Activated T-helper 9 cell treated with anti-CD3 and anti-CD28 coated beads, Interleukin-2, amount 50 U/mL, for 16 hours (primary cell): ENCODE measurements around the gene PHRF1.
A peak's percentile ranks its signal among the peaks of the same experiment; 100 is the strongest.

Source experiments
- DNase-seq: peaks from one replicate; pipeline ENCODE4 v3.0.0-alpha.2; 2020; ENCODE audit warnings: low read depth

Gene PHRF1, protein sequence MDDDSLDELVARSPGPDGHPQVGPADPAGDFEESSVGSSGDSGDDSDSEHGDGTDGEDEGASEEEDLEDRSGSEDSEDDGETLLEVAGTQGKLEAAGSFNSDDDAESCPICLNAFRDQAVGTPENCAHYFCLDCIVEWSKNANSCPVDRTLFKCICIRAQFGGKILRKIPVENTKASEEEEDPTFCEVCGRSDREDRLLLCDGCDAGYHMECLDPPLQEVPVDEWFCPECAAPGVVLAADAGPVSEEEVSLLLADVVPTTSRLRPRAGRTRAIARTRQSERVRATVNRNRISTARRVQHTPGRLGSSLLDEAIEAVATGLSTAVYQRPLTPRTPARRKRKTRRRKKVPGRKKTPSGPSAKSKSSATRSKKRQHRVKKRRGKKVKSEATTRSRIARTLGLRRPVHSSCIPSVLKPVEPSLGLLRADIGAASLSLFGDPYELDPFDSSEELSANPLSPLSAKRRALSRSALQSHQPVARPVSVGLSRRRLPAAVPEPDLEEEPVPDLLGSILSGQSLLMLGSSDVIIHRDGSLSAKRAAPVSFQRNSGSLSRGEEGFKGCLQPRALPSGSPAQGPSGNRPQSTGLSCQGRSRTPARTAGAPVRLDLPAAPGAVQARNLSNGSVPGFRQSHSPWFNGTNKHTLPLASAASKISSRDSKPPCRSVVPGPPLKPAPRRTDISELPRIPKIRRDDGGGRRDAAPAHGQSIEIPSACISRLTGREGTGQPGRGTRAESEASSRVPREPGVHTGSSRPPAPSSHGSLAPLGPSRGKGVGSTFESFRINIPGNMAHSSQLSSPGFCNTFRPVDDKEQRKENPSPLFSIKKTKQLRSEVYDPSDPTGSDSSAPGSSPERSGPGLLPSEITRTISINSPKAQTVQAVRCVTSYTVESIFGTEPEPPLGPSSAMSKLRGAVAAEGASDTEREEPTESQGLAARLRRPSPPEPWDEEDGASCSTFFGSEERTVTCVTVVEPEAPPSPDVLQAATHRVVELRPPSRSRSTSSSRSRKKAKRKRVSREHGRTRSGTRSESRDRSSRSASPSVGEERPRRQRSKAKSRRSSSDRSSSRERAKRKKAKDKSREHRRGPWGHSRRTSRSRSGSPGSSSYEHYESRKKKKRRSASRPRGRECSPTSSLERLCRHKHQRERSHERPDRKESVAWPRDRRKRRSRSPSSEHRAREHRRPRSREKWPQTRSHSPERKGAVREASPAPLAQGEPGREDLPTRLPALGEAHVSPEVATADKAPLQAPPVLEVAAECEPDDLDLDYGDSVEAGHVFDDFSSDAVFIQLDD (N-terminal part only)

GRCh38 chr11:575996-576768, at the start of gene PHRF1:
Gene PHRF1, plus strand, starts transcription at chr11:576470. Its CDS starts 5,043 bp downstream, at chr11:581513.
- DNase-seq = peak; percentile 91

DNA sequence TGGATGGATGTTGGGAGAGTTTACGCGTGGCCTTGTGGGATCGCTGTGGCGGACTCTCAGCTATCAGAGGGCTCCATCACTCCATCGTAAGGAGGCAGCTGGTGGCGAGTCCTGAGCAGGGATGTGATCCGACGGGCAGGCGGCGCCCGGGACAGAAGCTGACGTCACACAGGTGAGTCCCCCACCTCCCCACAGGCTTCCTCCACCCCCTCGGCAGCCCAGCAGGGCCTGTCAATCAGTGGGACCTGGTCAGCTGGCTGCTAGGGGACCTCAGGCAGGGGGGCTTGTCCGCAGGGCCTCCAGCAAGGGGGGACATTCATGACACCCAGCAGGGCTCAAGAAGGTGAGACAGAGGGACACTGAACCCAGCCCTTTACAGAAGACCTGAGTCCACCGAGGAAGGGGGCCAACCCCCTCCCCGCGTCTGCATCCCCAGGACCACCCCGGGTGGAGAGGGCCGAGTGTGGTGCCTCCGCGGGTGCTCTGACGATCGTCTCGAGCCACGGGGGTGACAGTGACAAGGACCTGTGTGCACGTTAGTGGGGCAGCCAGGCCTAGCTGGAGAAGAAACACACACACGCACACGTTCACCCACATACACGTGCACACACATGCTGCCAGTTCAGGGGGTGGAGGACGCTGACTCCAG, 48.0 kb upstream of the PHRF1 start:
- no peak for DNase-seq

- DNase-seq = no peak
Observed at GRCh38 chr11:528815-529727, 47.2 kb upstream of the PHRF1 start.

DNA sequence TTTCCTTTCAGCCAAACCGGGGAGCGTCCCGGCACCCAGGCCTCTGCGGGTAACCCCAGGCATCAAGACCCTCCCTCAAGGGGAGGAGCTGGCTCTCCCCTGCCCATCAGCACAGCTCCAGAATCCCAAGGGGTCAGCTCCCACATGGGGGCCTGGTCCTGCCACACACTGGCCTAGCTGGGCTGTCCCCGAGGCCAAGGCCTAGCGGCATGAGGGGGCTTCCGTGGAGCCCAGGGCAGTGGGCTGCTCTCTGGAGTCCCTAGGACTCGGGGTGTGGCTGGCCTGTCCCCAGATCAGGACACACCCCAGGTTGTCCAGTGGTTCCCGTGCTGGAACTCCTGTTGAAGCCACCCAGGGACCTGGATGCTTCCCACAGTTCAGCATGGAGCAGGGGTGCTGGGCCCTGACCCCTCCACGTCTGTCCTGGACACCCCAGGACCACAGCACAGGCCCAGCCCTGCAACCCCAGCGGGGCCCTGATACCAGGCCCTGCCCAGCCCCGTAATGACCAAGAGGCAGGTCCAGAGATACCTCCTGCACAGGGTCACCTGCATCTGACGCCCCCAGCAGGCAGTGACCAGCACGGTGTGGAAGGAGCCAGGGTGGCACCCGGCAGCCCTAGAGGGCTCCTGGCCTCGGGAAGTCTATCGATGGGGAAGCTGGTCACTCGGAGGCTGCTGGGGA, 46.4 kb upstream of the PHRF1 start:
- no peak for DNase-seq

DNA sequence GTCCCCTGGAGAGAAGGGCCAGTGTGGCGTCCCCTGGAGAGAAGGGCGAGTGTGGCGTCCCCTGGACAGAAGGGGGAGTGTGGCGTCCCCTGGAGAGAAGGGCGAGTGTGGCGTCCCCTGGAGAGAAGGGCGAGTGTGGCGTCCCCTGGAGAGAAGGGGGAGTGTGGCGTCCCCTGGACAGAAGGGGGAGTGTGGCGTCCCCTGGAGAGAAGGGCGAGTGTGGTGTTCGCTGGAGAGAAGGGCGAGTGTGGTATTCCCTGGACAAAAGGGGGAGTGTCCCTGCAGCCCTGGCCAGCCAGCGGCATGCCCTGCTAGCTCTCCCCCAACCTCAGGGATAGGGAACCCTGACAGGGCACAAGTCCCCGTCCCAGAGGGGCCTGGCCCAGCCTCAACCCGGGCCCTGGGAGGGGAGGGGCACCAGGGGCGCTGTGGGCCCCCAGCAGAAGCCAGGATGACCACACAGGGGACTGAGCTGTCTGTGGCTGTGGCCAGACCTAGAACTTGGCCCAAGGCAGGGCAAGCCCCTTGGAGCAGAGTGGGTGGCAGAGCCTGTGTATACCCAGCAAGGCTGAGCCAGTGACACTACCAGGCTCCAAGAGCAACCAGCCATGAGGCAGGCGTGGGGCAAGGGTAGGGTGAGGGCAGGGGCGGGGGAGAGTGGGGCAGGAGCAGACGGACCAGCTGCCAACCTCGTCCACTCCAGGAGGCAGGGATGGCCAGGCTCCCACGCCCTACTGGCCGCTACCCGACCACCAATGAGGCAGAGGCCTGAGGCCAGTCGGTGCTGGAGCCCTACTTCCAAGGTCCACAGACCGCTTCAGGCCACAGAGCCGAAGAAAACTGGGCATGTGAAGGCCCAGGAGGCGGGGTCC, 45.1 kb upstream of the PHRF1 start:
- no peak for DNase-seq

- no peak for DNase-seq
Observed at GRCh38 chr11:531919-532526, 44.2 kb upstream of the PHRF1 start.

DNA sequence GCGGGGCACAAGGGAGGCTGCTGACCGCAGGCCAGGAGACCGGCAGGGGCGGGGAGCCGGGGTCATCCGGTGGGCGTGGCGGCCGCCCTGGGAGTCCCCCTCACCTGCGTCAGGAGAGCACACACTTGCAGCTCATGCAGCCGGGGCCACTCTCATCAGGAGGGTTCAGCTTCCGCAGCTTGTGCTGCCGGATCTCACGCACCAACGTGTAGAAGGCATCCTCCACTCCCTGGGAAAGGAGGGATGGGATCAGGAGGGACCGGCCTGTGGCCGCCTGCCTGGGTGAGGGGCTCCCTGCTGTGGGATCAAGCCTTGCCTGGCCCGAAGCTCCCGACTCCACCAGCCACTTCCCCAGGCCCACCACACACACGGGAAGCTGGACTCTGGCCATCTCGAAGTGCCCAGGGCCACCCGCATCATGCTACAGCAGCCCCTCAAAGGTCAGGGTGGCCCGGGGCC, 43.7 kb upstream of the PHRF1 start:
- DNase-seq = no peak

GRCh38 chr11:532986-533585, 43.2 kb upstream of the PHRF1 start:
- no peak for DNase-seq

DNA sequence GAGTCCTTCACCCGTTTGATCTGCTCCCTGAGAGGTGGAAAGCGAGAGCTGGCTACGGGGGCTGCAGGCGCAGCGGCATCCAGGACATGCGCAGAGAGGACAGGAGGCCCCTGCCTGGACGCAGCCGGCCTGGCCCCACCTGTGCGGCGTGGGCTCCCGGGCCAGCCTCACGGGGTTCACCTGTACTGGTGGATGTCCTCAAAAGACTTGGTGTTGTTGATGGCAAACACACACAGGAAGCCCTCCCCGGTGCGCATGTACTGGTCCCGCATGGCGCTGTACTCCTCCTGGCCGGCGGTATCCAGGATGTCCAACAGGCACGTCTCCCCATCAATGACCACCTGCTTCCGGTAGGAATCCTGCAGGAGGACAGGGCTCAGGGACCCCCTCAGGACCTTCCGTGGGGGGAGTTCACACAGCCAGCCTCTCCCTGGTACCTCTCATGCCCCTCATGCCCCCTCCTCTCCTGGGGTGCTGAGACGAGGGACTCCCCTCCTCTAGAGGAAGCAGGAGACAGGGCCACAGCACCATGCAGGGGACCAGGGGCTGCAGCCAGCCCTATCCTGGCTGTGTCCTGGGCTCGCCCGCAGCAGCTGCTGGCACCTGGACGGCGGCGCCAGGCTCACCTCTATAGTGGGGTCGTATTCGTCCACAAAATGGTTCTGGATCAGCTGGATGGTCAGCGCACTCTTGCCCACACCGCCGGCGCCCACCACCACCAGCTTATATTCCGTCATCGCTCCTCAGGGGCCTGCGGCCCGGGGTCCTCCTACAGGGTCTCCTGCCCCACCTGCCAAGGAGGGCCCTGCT, 42.5 kb upstream of the PHRF1 start:
- no peak for DNase-seq

DNA sequence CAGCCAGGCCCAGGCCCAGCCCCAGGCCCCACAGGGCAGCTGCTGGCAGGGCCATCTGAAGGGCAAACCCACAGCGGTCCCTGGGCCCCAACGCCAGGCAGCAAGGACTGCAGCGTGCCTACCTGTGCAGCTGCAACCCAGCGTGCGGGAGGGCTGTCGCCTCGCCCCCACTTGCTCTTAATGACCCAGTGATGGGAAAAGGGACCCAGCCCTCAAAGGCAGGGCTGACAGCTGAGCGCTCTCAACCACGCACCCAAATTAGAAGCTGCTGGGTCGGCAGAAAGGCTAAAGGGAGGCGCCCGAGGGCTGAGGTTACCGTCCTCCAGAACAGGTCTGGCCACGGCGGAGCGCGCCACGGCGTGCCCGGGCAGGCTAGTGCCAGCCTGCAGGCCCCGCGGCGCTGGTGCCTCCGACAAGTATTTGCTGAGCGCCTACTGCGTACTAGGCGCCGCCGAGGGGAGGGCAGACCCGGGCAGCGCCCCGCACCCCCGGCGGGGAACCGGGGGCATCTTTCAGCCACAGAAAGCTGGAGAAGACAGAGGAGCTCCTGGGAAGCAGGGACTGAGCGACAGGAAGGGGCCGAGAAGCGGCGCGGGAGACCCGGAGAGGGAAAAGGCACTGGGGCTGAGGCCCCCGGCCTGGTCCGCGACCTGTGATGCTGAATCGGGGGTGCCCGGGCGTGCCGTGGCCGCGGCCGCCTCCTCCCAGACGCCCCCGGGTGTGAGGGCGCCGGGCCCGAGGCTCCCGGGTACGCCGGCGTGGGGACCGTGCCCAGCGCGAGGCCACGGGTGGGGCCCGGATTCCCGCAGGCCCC, 41.7 kb upstream of the PHRF1 start:
- DNase-seq = peak; percentile 22

DNA sequence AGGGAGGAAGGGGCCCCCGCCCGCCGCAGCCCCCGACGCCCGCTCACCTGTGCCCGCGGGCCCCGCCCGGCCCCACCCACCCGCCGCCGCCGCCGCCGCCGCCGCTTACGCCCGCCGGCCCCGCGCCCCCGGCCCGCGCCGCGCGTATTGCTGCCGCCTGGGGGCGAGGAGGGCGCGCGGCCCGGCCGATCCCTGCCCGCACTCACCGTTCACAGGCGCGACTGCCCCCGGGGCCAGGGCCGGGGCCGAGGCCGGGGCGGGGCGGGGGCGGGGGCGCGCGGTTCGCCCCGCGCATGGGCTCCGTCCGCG, 41.1 kb upstream of the PHRF1 start:
- DNase-seq = no peak

DNA sequence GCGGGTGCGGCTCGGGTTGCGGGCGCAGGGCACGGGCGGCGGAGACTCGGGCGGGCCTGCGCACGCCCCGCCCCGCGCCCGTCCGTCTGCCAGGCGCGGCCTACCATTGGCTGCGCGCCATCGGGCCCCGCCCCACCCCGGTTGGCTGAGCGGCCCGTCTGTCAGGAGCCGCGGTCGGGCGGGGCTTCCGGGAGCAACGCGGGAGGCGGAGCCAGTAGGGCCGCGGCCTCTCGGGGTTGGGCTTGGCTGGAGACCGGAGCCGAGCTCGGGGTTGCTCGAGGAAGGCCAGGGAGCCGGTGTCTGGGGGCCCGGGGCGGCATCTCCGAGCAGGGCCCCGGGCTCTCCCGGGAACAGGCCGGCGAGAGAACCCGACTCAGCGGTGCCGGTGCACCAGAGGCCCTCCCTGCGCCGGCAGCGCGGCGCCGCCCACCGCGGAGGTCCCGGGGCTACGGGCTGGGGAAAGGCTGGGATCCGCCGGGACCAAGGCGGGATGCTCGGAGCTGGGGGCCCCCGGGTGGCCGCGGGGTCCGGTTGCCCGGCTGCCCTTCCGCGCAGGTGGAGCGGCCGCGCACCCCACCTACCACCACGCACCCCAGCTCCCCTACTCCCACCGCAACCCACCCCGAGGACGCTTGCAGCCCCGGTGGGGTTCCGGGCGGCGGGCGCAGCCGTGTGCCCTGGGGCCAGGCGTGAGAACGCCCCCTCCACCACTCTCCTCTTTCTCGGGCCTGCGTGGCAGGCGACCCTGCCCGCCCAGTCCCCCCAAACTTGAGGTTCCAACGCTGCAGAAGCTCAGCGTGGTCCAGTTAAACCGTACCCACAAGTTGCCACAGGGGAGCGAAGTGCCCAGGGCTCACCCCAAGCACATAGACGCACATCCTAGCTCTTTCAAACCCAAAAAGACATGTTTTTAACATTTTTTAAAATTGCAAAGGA, 40.5 kb upstream of the PHRF1 start, which contains the start of gene HRAS:
Gene HRAS, minus strand, starts transcription at position 58 of the 936 bp plus-strand sequence.
- peak; percentile 93 for DNase-seq

GRCh38 chr11:536841-537621, 39.2 kb upstream of the PHRF1 start, which contains the start of gene LRRC56:
Gene LRRC56, plus strand, starts transcription at chr11:537527. Its CDS starts 3,158 bp downstream, at chr11:540685.
- DNase-seq = peak; percentile 88
